ENCODE measurements around the gene MAST3.

The MAST3 gene

DNA sequence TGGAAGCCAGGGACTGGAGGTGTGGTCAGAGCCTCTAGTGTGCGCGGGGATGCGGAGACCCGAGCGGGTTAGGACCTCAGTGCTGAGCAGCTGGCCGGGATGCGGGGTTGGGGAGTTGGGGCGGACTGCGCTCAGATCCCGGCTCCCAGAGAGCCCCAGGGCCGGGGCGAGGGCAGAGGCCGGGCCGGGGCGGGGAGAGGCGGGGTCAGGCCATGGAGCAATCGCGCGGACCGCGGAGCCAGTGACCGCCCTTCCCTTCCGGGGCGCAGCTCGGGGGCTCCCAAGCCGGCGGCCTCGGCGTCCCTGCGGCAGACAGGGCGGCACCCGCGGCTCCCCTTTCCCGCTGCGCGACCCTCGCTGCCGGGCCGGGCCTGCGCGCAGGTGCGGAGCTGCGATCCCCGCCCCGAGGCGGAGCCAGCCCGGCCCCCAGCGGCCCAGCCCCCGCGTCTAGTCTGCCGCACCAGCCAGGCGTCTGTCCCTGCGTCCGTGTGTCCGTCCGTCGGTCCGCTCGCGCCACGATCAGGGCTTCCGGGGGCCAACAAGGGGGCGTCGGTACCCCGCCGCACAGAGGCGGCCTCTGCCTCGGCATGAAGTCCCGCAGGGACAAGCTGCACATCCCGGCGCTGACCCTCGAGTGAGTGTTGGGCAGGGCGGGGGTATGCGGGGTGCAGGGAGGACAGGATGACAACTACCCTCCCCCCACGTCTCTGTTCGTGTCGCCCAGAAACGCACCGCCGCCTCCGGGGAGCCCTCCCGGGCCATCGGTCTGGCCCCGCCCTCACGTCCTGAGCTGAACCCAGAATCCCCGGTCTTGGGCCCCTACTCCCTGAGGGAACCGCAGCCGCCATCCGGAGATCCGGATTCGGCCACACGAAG is 12.4 kb downstream of the MAST3 start:
- H2AFZ ChIP-seq (ENCODE audit: low read length), result peak overlapping the region; percentile 87; the same call in 1 of the 2 replicates
- no peaks in the 10 kb centered on the region for H3K27me3 ChIP-seq (ENCODE audit: insufficient read depth, low read length, poor library complexity, severe bottlenecking)
- peak overlapping the region; percentile 83 for H3K4me2 ChIP-seq (ENCODE audit: low read depth, low read length, poor library complexity, severe bottlenecking)

DNA sequence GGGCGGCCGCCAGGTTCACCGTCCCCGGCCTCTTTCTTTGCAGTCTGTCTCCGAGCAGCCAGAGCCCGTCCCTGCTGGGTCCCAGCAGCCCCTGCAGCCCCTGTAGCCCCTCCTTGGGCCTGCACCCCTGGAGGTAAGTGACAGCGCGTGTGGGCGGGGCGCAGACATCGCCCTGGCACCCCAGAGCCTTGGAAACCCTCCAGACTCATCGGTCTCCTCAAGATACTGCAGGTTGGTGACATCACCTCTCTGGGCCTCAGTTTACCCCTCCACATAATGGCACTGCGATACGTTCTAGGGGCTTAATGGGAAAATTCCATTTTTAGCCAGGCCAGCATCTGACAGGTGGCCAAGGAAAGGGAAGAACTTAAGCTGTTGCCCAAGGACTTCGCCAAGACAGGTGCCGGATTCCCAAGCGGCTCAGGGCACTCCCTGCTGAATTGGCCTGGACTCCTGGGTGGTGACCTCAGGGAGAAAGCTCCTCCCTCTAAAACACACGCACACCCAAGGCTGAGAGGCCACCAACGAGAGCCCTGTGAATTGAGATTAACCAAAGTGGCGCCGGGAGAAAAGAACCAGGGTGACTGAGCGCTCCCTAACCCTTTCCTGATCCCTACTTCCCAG is 13.1 kb downstream of the MAST3 start:
- TF ChIP-seq, protein P1, sequence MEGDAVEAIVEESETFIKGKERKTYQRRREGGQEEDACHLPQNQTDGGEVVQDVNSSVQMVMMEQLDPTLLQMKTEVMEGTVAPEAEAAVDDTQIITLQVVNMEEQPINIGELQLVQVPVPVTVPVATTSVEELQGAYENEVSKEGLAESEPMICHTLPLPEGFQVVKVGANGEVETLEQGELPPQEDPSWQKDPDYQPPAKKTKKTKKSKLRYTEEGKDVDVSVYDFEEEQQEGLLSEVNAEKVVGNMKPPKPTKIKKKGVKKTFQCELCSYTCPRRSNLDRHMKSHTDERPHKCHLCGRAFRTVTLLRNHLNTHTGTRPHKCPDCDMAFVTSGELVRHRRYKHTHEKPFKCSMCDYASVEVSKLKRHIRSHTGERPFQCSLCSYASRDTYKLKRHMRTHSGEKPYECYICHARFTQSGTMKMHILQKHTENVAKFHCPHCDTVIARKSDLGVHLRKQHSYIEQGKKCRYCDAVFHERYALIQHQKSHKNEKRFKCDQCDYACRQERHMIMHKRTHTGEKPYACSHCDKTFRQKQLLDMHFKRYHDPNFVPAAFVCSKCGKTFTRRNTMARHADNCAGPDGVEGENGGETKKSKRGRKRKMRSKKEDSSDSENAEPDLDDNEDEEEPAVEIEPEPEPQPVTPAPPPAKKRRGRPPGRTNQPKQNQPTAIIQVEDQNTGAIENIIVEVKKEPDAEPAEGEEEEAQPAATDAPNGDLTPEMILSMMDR (conservative IDR thresholded peaks at IDR 0.05; ENCODE audit: low read length), result no peak
- TF ChIP-seq EZH2phosphoT487 (IDR thresholded peaks at IDR 0.05; ENCODE audit: borderline replicate concordance), result no peak
- Histone ChIP-seq H3K79me2 (ENCODE audit: insufficient read depth, low read length) (no peaks in the 10 kb centered on the region), H3K9me2 (replicated peaks; ENCODE audit: low read depth, low read length) (no peaks in the 10 kb centered on the region), H3K4me3 (ENCODE audit: low read length, poor library complexity, severe bottlenecking) (peak overlapping the region; percentile 72), H2AFZ (ENCODE audit: low read length) (0 out of 2 replicates have a peak overlapping the region, but pooled peaks have one; percentile 87), H3K4me1 (ENCODE audit: insufficient read depth, low read length, poor library complexity, severe bottlenecking) (peaks cover 12% of the 10 kb centered on the region), H3K27me3 (ENCODE audit: insufficient read depth, low read length, poor library complexity, severe bottlenecking) (no peaks in the 10 kb centered on the region), H3F3A (ENCODE audit: low read depth) (no peaks in the 10 kb centered on the region), H3K9me3 (ENCODE audit: insufficient read depth, low read depth, low read length) (no peaks in the 10 kb centered on the region), H3K9ac (ENCODE audit: low read depth, low read length, poor library complexity, severe bottlenecking) (peak overlapping the region; percentile 46), H3K36me3 (ENCODE audit: insufficient read depth, low read length) (no peaks in the 10 kb centered on the region), H4K20me1 (ENCODE audit: insufficient read depth, low read length, poor library complexity, severe bottlenecking) (no peaks in the 10 kb centered on the region), H3K4me2 (ENCODE audit: low read depth, low read length, poor library complexity, severe bottlenecking) (peak overlapping the region; percentile 83)

More for the DNA sequence above, 12.4 kb downstream of the MAST3 start:
- Histone ChIP-seq H3K9me3 (ENCODE audit: insufficient read depth, low read depth, low read length) (no peaks in the 10 kb centered on the region), H3K4me1 (ENCODE audit: insufficient read depth, low read length, poor library complexity, severe bottlenecking) (peaks cover 12% of the 10 kb centered on the region), H3F3A (ENCODE audit: low read depth) (no peaks in the 10 kb centered on the region), H3K4me3 (ENCODE audit: low read length, poor library complexity, severe bottlenecking) (peak overlapping the region; percentile 72), H3K9ac (ENCODE audit: low read depth, low read length, poor library complexity, severe bottlenecking) (peak overlapping the region; percentile 46), H3K36me3 (ENCODE audit: insufficient read depth, low read length) (no peaks in the 10 kb centered on the region), H3K79me2 (ENCODE audit: insufficient read depth, low read length) (no peaks in the 10 kb centered on the region), H3K9me2 (replicated peaks; ENCODE audit: low read depth, low read length) (no peaks in the 10 kb centered on the region), H4K20me1 (ENCODE audit: insufficient read depth, low read length, poor library complexity, severe bottlenecking) (no peaks in the 10 kb centered on the region)
- TF ChIP-seq EZH2phosphoT487 (IDR thresholded peaks at IDR 0.05; ENCODE audit: borderline replicate concordance), result no peak
- TF ChIP-seq, protein P1 (conservative IDR thresholded peaks at IDR 0.05; ENCODE audit: low read length), result no peak

DNA sequence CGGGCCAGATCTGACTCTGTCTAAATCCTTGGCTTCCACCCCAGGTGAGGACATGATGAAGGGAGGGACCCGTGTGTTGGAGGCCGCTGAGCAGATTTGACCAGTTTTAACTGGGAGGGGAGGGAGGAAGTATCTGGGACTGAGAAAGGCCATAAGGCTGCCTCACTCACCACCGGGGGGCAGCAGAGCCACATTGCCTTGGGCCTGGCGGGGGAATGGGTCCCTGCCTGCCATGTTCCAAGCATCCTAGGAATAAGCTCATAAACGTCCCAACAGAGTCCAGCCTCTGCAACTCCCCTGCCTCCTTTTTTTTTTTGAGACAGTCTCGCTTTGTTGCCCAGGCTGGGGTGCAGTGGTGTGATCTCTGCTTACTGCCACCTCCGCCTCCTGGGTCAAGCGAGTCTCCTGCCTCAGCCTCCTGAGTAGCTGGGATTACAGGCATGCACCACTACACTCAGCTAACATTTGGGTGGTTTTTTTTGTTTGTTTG is 15.5 kb downstream of the MAST3 start:
- H3K9ac ChIP-seq (ENCODE audit: low read depth, low read length, poor library complexity, severe bottlenecking), result no peak overlapping the region
- no peaks in the 10 kb centered on the region for H3K9me2 ChIP-seq (replicated peaks; ENCODE audit: low read depth, low read length)
- H3K36me3 ChIP-seq (ENCODE audit: insufficient read depth, low read length), result no peaks in the 10 kb centered on the region
- H3F3A ChIP-seq (ENCODE audit: low read depth), result no peaks in the 10 kb centered on the region
- TF ChIP-seq, protein P1 (conservative IDR thresholded peaks at IDR 0.05; ENCODE audit: low read length), result peak; percentile 85
- no peak for TF ChIP-seq EZH2phosphoT487 (IDR thresholded peaks at IDR 0.05; ENCODE audit: borderline replicate concordance)
- H2AFZ ChIP-seq (ENCODE audit: low read length), result no peak overlapping the region; the same call in 1 of the 2 replicates
- no peak overlapping the region for H3K4me3 ChIP-seq (ENCODE audit: low read length, poor library complexity, severe bottlenecking)
- H4K20me1 ChIP-seq (ENCODE audit: insufficient read depth, low read length, poor library complexity, severe bottlenecking), result no peaks in the 10 kb centered on the region
- no peaks in the 10 kb centered on the region for H3K27me3 ChIP-seq (ENCODE audit: insufficient read depth, low read length, poor library complexity, severe bottlenecking)
- no peak overlapping the region for H3K4me2 ChIP-seq (ENCODE audit: low read depth, low read length, poor library complexity, severe bottlenecking)
- H3K4me1 ChIP-seq (ENCODE audit: insufficient read depth, low read length, poor library complexity, severe bottlenecking), result peaks cover 17% of the 10 kb centered on the region
- H3K9me3 ChIP-seq (ENCODE audit: insufficient read depth, low read depth, low read length), result no peaks in the 10 kb centered on the region
- peaks cover under 1% of the 10 kb centered on the region; the same call in 1 of the 2 replicates for H3K79me2 ChIP-seq (ENCODE audit: insufficient read depth, low read length)
